Peyer's patch (tissue), 4 donors: ENCODE measurements around the gene HYCC2. TPM values are rescaled to one million over a fixed set of nuclear protein-coding genes. Genes with fewer than 3 reads are reported as not detected.

Experiments
- DNase-seq, 3 donors: peaks; one replicate each; pipeline ENCODE4 v3.0.0-alpha.2; 2017 to 2019
- H3K27ac ChIP-seq, 4 donors: fragments of 200-600 bp; sonication (generic); one replicate each; pipeline ENCODE4 v1.5.1; 2016 to 2019
- H3K27me3 ChIP-seq, 2 donors: fragments of 200-600 bp; sonication (generic); one replicate each; pipeline ENCODE4 v1.5.1; 2019
- H3K36me3 ChIP-seq, 3 donors: fragments of 200-600 bp; sonication (generic); one replicate each; pipeline ENCODE4 v1.5.1; 2016 to 2019
- H3K4me1 ChIP-seq, 4 donors: fragments of 200-600 bp; sonication (generic); one replicate each; pipeline ENCODE4 v1.5.1; 2016 to 2019
- H3K4me3 ChIP-seq, 4 donors: fragments of 200-600 bp; sonication (generic); 1 replicate in 3 of 4; 2 replicates in 1 of 4; pipeline ENCODE4 v1.5.1; 2016 to 2019; ENCODE audit warnings: mild to moderate bottlenecking in 1 of 4
- H3K9me3 ChIP-seq, 4 donors: fragments of 200-600 bp; sonication (generic); one replicate each; pipeline ENCODE4 v1.5.1; 2016 to 2019; ENCODE audit warnings: mild to moderate bottlenecking in 1 of 4
- POLR2A ChIP-seq, 2 donors: fragments of 450-650 bp; IDR thresholded peaks; one replicate each; pipeline ENCODE4 v1.5.1; 2017; ENCODE audit warnings: antibody characterized with exemption in 2 of 2, mild to moderate bottlenecking in 2 of 2, moderate library complexity in 2 of 2
- small RNA-seq, 2 donors: library from RNA; depleted of rRNA; stranded (forward); fragments of <200 nt; gene quantifications; one replicate each; pipeline ENCODE3, GENCODE V24; 2016
- total RNA-seq, 4 donors: library from RNA; depleted of rRNA; stranded (reverse); fragments of >200 nt; gene quantifications; one replicate each; pipeline ENCODE4 v1.1.0, GENCODE V29; 2016
- TF ChIP-seq, protein P1 (sequence below), 6 experiments: fragments of 450-650 bp in 4 of 6; fragments of 200-600 bp in 2 of 6; sonication (generic) in 1 of 6; IDR thresholded peaks; one replicate each; pipeline ENCODE4 v1.5.1; 2017 to 2019; ENCODE audit warnings: antibody characterized with exemption in 6 of 6, mild to moderate bottlenecking in 3 of 6, moderate library complexity in 1 of 6

Gene HYCC2
- total RNA-seq, 4 donors from 2014 or later = 17.3 to 31.9 (median 29.0) TPM

- no peaks in the 10 kb centered on the region for H3K4me1 ChIP-seq
- no peaks in the 10 kb centered on the region for H3K9me3 ChIP-seq
- peaks cover 0 to 5% (median 0%) of the 10 kb centered on the region in 3 donors for H3K36me3 ChIP-seq
- H3K4me3 ChIP-seq = no peak overlapping the region
- no peak for DNase-seq
- no peak overlapping the region for H3K27ac ChIP-seq
- TF ChIP-seq, protein P1, sequence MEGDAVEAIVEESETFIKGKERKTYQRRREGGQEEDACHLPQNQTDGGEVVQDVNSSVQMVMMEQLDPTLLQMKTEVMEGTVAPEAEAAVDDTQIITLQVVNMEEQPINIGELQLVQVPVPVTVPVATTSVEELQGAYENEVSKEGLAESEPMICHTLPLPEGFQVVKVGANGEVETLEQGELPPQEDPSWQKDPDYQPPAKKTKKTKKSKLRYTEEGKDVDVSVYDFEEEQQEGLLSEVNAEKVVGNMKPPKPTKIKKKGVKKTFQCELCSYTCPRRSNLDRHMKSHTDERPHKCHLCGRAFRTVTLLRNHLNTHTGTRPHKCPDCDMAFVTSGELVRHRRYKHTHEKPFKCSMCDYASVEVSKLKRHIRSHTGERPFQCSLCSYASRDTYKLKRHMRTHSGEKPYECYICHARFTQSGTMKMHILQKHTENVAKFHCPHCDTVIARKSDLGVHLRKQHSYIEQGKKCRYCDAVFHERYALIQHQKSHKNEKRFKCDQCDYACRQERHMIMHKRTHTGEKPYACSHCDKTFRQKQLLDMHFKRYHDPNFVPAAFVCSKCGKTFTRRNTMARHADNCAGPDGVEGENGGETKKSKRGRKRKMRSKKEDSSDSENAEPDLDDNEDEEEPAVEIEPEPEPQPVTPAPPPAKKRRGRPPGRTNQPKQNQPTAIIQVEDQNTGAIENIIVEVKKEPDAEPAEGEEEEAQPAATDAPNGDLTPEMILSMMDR (IDR thresholded peaks at IDR 0.05) = no peak
- TF ChIP-seq POLR2A (IDR thresholded peaks at IDR 0.05) = no peak
- H3K27me3 ChIP-seq = no peaks in the 10 kb centered on the region
These were observed 47.0 kb downstream of the HYCC2 start for GRCh38 chr2:201024518-201024917.

DNA sequence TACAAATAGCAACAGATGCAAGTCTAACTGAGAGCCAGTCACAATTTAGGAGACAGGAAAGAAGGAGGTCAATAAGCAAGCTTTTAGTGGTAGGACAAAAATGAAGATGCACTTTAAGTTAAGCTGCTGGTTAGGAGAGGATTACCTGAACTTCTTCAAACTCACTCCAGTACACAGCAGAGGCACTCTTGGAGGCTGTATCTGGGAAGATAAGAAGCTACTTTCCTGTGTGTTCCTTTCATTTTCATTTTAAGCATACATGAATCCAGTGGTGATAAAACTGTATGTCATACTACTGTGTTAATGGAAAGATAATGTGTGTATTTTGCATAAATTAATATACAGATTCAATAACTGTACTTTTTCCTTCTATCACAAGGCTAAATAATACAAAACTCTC, 49.6 kb downstream of the HYCC2 start:
- TF ChIP-seq POLR2A (IDR thresholded peaks at IDR 0.05) = no peak
- TF ChIP-seq, protein P1 (IDR thresholded peaks at IDR 0.05) = no peak
- DNase-seq = no peak
- H3K27me3 ChIP-seq = no peaks in the 10 kb centered on the region
- H3K9me3 ChIP-seq = no peaks in the 10 kb centered on the region
- H3K4me1 ChIP-seq = no peaks in the 10 kb centered on the region
- H3K4me3 ChIP-seq = no peak overlapping the region
- peaks cover 0 to 14% (median 0%) of the 10 kb centered on the region in 3 donors for H3K36me3 ChIP-seq
- H3K27ac ChIP-seq = peak overlapping the region in 1 of 4 donors; percentile 9

Small RNAs within 50 kb of the gene (small RNA-seq; reads per million reads assigned to genes)
- 0 reads per million in 2 donors for gene RNU6-1206P

Other genes starting within 250 kb of the HYCC2 start
- 100 to 1,000 TPM; 119 to 173 (median 144) TPM for gene CLK1, start 207.0 kb downstream of the HYCC2 start, total RNA-seq
- 10 to 100 TPM; 10.5 to 26.4 (median 19.5) TPM for gene PPIL3, start 182.6 kb downstream of the HYCC2 start, total RNA-seq
- gene NIF3L1, start 182.3 kb downstream of the HYCC2 start, total RNA-seq = 10 to 100 TPM in 3 of 4 donors, 1 to 10 TPM in 1; 7.4 to 27.5 (median 18.0) TPM
- gene ORC2, start 108.0 kb downstream of the HYCC2 start, total RNA-seq = 10 to 100 TPM; 23.8 to 51.2 (median 28.7) TPM
- gene NDUFB3, start 330 bp upstream of the HYCC2 start, total RNA-seq = 10 to 100 TPM; 45.7 to 96.2 (median 75.1) TPM
- gene CFLAR, start 44.5 kb upstream of the HYCC2 start, total RNA-seq = 100 to 1,000 TPM; 157 to 526 (median 297) TPM
- gene CASP10, start 111.5 kb upstream of the HYCC2 start, total RNA-seq = 10 to 100 TPM; 38.2 to 71.1 (median 46.2) TPM
- 100 to 1,000 TPM in 1 of 4 donors, 10 to 100 TPM in 3; 32.0 to 262 (median 42.8) TPM for gene CASP8, start 188.9 kb upstream of the HYCC2 start, total RNA-seq